Tibial nerve (tissue), 3 donors: ENCODE measurements around the gene AK9.

Source experiments
- POLR2A ChIP-seq, 2 donors: fragments of 450-650 bp; IDR thresholded peaks; one replicate each; pipeline ENCODE4 v1.6.1; 2017; ENCODE audit warnings: antibody characterized with exemption in 2 of 2, mild to moderate bottlenecking in 2 of 2, moderate library complexity in 2 of 2
- TF ChIP-seq, protein P1 (sequence below), 5 experiments: fragments of 200-600 bp in 3 of 5; fragments of 450-650 bp in 2 of 5; sonication (generic) in 3 of 5; IDR thresholded peaks; one replicate each; pipeline ENCODE4 v1.5.1; 2016 to 2019; ENCODE audit warnings: antibody characterized with exemption in 5 of 5, mild to moderate bottlenecking in 3 of 5, moderate library complexity in 2 of 5

GRCh38 chr6:109718991-109719390, 28.0 kb upstream of the AK9 start:
- TF ChIP-seq, protein P1, sequence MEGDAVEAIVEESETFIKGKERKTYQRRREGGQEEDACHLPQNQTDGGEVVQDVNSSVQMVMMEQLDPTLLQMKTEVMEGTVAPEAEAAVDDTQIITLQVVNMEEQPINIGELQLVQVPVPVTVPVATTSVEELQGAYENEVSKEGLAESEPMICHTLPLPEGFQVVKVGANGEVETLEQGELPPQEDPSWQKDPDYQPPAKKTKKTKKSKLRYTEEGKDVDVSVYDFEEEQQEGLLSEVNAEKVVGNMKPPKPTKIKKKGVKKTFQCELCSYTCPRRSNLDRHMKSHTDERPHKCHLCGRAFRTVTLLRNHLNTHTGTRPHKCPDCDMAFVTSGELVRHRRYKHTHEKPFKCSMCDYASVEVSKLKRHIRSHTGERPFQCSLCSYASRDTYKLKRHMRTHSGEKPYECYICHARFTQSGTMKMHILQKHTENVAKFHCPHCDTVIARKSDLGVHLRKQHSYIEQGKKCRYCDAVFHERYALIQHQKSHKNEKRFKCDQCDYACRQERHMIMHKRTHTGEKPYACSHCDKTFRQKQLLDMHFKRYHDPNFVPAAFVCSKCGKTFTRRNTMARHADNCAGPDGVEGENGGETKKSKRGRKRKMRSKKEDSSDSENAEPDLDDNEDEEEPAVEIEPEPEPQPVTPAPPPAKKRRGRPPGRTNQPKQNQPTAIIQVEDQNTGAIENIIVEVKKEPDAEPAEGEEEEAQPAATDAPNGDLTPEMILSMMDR (IDR thresholded peaks at IDR 0.05): no peak
- TF ChIP-seq POLR2A (IDR thresholded peaks at IDR 0.05): no peak
